ENCODE data around the gene VIPR1.

DNA sequence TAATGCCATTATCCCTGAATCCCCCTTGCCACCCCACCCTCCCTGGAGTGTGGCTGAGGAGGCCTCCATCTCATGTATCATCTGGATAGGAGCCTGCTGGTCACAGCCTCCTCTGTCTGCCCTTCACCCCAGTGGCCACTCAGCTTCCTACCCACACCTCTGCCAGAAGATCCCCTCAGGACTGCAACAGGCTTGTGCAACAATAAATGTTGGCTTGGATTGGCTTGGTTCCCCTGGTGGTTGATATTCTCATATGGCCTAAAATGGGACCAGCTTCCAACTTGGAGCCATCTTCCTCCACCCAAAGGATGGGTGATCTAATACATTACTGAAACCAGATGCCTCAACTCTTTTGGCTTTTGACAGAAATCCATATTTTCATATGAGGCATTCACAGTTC lies 34.9 kb downstream of the VIPR1 start:
- TF ChIP-seq EZH2 (IDR thresholded peaks at IDR 0.05) (no peak), POLR2AphosphoS5 (IDR thresholded peaks at IDR 0.05; ENCODE audit: borderline replicate concordance, low read depth, low read length) (no peak)

Data from SK-N-MC (cell line).